GM12801 (cell line): Measurements from ENCODE around the gene PLEKHB1.

Experiments
- TF ChIP-seq, protein P1 (sequence below): IDR thresholded peaks from one replicate; pipeline ENCODE4 v1.5.1; 2011; ENCODE audit warnings: control low read depth; ENCODE audit not compliant: insufficient read length; ENCODE audit errors: extremely low read depth

PLEKHB1 gene

DNA sequence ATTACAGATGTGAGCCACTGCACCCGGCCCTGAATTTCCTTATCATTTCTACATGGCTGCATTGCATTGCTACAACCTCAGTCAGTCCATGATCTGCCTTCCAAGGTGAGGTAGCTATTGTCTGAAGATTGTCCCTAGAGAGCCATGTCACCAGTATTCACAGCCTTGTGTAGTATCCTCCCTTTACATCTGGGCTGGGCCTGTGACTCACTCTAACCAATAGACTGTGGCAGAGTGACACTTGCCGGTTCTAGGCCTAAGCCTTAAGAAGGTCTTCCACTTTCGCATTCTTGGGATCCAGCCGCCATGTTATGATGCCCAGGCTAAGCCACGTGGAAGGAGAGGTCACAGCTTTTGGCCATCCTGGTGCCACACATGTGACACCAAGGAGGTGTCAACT is 10.1 kb upstream of the PLEKHB1 start:
- TF ChIP-seq, protein P1, sequence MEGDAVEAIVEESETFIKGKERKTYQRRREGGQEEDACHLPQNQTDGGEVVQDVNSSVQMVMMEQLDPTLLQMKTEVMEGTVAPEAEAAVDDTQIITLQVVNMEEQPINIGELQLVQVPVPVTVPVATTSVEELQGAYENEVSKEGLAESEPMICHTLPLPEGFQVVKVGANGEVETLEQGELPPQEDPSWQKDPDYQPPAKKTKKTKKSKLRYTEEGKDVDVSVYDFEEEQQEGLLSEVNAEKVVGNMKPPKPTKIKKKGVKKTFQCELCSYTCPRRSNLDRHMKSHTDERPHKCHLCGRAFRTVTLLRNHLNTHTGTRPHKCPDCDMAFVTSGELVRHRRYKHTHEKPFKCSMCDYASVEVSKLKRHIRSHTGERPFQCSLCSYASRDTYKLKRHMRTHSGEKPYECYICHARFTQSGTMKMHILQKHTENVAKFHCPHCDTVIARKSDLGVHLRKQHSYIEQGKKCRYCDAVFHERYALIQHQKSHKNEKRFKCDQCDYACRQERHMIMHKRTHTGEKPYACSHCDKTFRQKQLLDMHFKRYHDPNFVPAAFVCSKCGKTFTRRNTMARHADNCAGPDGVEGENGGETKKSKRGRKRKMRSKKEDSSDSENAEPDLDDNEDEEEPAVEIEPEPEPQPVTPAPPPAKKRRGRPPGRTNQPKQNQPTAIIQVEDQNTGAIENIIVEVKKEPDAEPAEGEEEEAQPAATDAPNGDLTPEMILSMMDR = no peak

DNA sequence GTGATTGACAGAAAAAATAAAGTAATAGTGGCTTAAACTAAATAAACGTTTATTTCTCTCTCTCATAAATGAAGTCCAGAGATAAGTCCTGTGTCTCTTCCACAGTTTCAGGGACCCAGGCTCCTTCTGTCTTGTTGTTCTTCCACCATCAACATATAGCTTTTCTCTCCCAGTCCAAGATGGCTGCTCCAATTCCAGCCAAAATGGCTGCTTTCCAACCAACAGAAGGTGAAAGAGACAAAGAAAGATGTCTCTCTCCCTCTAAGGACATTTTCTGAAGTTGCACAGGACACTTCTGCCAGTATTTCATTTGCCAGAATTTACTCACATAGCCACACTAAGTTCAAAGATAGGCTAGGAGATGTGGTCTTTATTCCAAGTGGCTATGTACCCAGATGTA is 9.4 kb upstream of the PLEKHB1 start:
- TF ChIP-seq, protein P1 = no peak

DNA sequence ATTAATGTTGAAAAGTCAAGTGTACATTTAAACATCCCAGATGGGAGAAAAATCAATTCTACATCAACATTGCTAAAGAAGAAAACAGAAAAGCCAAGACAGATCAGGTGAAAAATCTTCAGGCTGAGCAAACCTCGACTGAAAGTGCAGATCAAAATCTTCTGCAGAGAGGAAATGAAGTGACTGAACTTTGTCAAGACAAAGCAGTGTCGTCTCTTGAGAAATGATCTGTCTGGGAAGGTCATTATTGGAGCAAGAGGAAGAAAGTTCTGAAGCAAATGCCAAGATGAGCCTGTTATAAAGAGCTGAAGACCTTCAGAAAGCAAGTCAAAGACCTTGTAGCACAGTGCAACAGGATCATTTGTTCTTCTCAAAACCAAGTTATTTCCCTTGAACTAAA is 5.8 kb upstream of the PLEKHB1 start:
- TF ChIP-seq, protein P1 = no peak

DNA sequence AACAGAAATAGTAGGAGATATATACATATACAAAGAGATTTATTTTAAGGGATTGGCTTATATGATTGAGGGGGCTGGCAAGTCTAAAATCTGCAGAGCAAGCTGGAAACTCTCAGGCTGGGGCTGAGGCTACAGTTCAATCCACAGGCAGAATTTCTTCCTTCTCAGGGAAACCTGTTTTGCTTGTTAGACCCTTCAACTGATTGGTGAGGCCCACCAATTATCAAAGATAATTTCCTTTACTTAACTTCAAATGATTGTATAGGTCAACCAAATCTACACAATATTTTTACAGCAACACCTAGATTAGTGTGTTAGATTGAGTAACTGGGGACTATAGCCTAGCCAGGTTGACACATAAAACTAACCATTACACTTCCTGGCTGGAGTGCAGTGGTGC is 4.7 kb upstream of the PLEKHB1 start:
- TF ChIP-seq, protein P1 = no peak

DNA sequence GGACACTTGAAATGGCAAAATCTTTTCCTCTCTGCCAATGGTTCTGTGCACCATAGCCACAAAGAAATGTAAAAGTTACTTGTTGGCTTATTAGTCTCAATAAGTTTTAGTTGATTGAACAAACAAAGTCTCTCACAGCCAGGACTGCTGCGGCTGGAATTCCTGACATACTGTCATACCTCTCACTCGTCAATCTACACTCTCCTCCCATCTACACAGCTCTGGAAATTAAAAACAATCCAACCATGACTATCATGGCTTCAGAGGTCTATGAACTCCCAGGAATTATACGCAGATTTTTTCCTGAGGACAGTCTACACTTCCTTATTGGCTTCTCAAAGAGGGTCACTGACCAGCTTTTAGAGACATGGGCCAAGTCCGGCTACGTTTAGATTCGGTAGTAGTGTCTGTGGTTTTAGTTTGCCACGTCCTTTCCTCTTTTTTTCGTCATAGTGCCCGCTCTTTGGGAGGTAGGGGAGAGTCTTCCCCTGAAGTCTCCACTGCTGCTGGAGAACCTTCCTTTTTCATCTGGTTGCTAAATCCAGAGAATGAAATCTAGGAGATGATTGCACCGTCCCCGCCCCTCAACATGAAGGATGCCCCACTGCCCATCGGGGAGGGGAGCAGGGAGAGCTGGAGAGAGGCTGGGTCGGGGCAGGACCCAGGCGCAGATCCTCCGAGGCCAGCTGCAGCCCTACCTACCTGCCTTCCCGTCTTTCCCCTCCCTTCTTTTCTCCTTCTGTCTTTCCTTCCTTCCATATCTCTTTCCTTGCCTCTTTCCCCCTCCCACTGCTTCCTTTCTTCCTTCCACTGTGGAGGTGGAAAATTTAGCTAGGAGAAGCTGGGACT is 1.0 kb upstream of the PLEKHB1 start:
- TF ChIP-seq, protein P1 = no peak

DNA sequence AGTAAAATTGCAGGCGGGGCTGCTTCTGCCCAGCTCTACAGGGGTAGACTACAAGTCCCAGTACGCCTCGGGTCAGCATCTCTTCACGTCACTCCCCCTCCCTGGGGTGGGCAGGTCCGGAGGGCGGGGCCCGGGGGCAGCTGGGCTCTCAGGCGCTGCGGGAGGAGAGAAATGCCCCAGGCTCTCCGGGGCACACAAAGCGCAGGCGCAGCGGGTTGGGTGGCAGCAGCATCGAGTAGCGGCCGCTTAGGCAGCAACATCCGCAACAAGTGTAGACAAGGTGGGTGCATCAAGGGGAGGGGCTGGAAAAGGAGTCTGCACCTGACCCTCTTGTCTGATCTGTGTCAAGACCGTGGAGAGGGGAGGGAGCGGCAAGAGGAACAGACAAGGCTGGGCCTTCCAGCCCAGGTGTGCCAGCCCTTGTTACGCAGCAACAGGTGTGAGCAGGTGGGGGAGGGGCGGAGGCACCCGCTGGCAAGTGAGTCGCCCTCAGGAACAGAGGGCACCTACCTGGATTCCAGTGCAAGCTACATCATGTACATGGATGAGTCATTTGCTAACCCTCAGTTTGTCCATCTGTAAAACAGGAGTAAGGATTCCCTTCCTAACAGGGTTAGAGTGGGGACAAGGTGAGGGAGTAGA is 1.2 kb downstream of the PLEKHB1 start:
- TF ChIP-seq, protein P1 = no peak

DNA sequence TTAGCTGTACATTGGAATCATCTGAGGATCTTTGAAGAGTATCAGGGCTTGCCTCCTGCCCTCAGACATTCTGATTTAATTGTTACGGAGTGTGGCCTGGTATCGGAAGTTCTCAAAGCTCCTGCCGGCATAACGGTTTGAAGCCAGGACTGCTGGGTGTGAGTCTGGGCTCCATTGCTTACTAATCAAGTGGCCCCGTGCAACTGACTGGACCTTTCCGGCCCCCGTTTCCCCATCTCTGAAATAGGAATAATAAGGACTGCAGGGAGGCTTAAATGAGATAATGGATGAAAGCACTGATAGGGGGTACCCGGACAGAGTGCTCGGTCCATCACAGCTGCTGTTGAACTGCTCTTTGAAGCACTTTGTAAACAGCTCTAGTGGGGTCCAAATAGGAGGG is 1.7 kb downstream of the PLEKHB1 start:
- TF ChIP-seq, protein P1 = no peak
